Choroid plexus epithelial cell (primary cell): ENCODE measurements around the gene URI1.

Experiments
- DNase-seq: peaks from one replicate; pipeline ENCODE4 v3.0.0-alpha.2; 2010; ENCODE audit warnings: low read depth
- H3K4me3 ChIP-seq: 2 replicates; pipeline ENCODE4 v1.5.1; 2011; ENCODE audit warnings: low read depth, mild to moderate bottlenecking, control low read depth, low read length, moderate library complexity
- TF ChIP-seq, protein P1 (sequence below): conservative IDR thresholded peaks from 2 replicates; pipeline ENCODE4 v1.5.1; 2011; ENCODE audit warnings: low read depth, mild to moderate bottlenecking, control low read depth, inconsistent platforms, low read length, moderate library complexity

The URI1 gene

GRCh38 chr19:29927944-29928625 lies 14.0 kb upstream of the URI1 start:
- peak overlapping the region; percentile 11 for H3K4me3 ChIP-seq
- TF ChIP-seq, protein P1, sequence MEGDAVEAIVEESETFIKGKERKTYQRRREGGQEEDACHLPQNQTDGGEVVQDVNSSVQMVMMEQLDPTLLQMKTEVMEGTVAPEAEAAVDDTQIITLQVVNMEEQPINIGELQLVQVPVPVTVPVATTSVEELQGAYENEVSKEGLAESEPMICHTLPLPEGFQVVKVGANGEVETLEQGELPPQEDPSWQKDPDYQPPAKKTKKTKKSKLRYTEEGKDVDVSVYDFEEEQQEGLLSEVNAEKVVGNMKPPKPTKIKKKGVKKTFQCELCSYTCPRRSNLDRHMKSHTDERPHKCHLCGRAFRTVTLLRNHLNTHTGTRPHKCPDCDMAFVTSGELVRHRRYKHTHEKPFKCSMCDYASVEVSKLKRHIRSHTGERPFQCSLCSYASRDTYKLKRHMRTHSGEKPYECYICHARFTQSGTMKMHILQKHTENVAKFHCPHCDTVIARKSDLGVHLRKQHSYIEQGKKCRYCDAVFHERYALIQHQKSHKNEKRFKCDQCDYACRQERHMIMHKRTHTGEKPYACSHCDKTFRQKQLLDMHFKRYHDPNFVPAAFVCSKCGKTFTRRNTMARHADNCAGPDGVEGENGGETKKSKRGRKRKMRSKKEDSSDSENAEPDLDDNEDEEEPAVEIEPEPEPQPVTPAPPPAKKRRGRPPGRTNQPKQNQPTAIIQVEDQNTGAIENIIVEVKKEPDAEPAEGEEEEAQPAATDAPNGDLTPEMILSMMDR = no peak

GRCh38 chr19:29928831-29929230 lies 13.2 kb upstream of the URI1 start:
- DNase-seq = no peak
- TF ChIP-seq, protein P1 = no peak
- H3K4me3 ChIP-seq = no peak overlapping the region

More at GRCh38 chr19:29927944-29928625, 14.0 kb upstream of the URI1 start:
- DNase-seq = no peak

DNA sequence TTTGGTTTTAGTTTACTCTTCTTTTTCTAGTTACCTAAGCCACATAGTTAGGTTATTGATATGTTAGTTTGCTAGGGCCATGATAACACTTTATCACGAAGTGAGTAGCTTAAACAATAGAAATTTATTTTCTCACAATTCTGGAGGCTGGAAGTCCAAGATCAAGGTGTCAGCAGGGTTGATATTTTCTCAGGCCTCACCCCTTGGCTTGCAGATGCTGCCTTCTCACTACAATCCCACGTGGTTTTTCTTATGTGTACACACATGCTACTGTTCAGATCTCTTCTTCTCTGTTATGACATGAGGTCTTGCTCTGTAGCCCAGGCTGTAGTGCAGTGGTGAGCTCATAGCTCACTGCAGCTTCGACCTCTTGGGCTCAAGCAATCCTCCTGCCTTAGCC lies 7.8 kb upstream of the URI1 start:
- H3K4me3 ChIP-seq = no peak overlapping the region
- DNase-seq = no peak
- TF ChIP-seq, protein P1 = no peak

DNA sequence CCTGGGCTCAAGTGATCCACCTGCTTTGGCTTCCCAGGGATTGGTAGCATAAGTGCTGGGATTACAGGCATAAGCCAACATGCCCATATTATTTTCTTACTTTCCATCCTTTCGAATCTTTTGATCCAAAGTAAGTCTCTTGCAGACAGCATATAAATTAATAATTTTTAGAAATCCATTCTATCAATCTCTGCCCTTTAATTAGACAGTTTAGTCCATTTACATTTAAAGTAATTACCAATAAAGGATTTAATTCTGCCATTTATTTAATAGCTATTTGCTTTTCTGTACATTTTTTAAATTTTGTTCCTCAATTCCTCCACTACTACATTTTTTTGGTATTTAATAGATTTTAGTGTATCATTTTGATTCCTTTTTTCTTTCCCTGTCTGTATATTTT lies 7.3 kb upstream of the URI1 start:
- no peak for DNase-seq
- no peak overlapping the region for H3K4me3 ChIP-seq
- TF ChIP-seq, protein P1 = no peak

DNA sequence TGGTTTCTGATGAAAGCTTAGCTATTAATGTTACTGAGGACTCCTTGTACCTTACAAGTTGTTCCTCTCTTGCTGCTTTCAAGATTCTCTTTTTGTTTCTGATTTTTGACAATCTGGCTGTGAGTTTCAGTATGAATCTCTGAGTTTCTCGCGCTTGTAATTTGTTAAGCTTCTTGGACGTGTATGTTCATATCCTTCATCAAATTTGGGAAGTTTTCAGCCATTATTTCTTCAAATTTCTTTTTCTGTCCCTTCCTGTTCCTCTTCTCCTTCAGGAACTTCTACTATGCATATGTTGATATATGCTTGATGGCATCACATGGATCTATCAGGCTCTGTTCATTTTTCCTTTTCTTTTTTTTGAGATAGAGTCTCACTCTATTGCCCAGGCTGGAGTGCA lies 5.6 kb upstream of the URI1 start:
- no peak for DNase-seq
- H3K4me3 ChIP-seq = no peak overlapping the region
- TF ChIP-seq, protein P1 = no peak

DNA sequence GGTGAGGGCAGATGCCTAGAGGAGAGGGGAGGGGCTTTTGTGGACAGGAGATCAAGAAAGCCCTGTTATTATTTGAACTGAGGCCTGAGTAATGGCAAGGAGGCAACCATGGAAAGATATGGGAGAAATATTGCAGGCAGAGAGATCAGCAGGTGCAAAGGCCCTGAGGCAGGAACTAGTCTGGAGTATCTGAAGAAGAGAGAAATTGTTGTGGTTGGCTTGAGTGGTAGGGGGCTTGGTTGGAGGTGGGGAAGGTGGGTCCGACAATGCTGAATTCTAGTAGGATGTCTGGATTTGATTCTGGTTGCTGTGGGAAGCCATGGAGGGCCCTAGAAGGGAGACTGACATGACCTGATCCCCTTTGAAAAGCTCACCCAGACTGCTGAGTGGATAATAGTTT lies 2.4 kb upstream of the URI1 start:
- no peak for DNase-seq
- TF ChIP-seq, protein P1 = no peak
- H3K4me3 ChIP-seq = no peak overlapping the region

GRCh38 chr19:29940971-29941585 lies 961 bp upstream of the URI1 start:
- DNase-seq = no peak
- TF ChIP-seq, protein P1 = no peak
- no peak overlapping the region for H3K4me3 ChIP-seq
